GM23248 (cell line): ENCODE measurements around the gene CTNNA2.

Source experiments
- EZH2 ChIP-seq: fragments of 200-600 bp; sonication (generic); IDR thresholded peaks from 2 replicates; pipeline ENCODE4 v1.6.1; 2018; ENCODE audit warnings: antibody characterized with exemption, mild to moderate bottlenecking; ENCODE audit not compliant: insufficient read depth, poor library complexity, severe bottlenecking
- EZH2phosphoT487 ChIP-seq: fragments of 200-600 bp; sonication (generic); IDR thresholded peaks from 2 replicates; pipeline ENCODE4 v1.6.1; 2018; ENCODE audit warnings: antibody characterized with exemption, moderate library complexity, mild to moderate bottlenecking, low read depth; ENCODE audit not compliant: insufficient read depth

- TF ChIP-seq EZH2phosphoT487 (no peak), EZH2 (no peak)
Observed at GRCh38 chr2:79702905-79703304, 190.1 kb downstream of the CTNNA2 start.
